Adrenal gland (tissue), 5 donors: ENCODE results near the gene SHB.

Experiments
- POLR2A ChIP-seq, 2 donors: fragments of 450-650 bp; IDR thresholded peaks; one replicate each; pipeline ENCODE4 v1.6.1; 2017; ENCODE audit warnings: antibody characterized with exemption in 2 of 2, mild to moderate bottlenecking in 2 of 2, moderate library complexity in 1 of 2
- TF ChIP-seq, protein P1 (sequence below), 6 experiments: fragments of 450-650 bp in 4 of 6; fragments of 200-600 bp in 2 of 6; sonication (generic) in 1 of 6; IDR thresholded peaks; 1 replicate in 5 of 6; 2 replicates in 1 of 6; pipeline versions ENCODE4 v1.5.1 to v1.8.0; 2016 to 2021; ENCODE audit warnings: antibody characterized with exemption in 6 of 6, mild to moderate bottlenecking in 2 of 6, moderate library complexity in 1 of 6
- donor health status: DM: no; HTN: no; CAD: no.

DNA sequence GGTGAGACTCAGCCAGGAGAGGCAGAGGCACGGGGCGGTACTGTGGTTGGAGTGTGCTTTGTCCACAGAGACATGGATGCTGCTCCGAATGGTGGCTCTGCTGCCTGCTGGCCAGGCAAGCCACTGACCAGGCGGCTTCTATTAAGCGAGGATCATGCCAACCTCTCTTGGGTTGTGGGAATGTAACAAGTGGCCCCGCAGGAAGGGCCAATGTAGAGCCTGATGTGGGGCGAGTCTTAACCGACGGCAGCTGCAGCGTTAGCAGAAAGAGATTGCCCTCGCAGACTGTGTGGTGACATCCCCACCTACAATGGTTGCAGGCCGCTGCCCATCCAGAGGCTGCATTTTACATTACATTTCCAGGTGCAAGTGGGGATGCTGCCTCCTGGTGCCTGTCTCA is 118.5 kb downstream of the SHB start:
- no peak for TF ChIP-seq POLR2A (IDR thresholded peaks at IDR 0.05)
- TF ChIP-seq, protein P1, sequence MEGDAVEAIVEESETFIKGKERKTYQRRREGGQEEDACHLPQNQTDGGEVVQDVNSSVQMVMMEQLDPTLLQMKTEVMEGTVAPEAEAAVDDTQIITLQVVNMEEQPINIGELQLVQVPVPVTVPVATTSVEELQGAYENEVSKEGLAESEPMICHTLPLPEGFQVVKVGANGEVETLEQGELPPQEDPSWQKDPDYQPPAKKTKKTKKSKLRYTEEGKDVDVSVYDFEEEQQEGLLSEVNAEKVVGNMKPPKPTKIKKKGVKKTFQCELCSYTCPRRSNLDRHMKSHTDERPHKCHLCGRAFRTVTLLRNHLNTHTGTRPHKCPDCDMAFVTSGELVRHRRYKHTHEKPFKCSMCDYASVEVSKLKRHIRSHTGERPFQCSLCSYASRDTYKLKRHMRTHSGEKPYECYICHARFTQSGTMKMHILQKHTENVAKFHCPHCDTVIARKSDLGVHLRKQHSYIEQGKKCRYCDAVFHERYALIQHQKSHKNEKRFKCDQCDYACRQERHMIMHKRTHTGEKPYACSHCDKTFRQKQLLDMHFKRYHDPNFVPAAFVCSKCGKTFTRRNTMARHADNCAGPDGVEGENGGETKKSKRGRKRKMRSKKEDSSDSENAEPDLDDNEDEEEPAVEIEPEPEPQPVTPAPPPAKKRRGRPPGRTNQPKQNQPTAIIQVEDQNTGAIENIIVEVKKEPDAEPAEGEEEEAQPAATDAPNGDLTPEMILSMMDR (IDR thresholded peaks at IDR 0.05): no peak
